Endothelial cell of umbilical vein (primary cell): Measurements from ENCODE around the gene EZH1. TPM values are rescaled to one million over a fixed set of nuclear protein-coding genes. Genes with fewer than 3 reads are reported as not detected.

ENCODE experiments used
- BruUV-seq: library from RNA; stranded (reverse); fragments of 400-500 nt; replicated peaks from 2 replicates; lab custom pipeline; 2021; lab: Mats Ljungman, UMichigan
- CTCF ChIA-PET: fragments of 300-600, 350-600 bp; sonication (Branson Sonifier 250); formaldehyde crosslinking; loops from one replicate; lab custom pipeline; 2021; ENCODE audit warnings: antibody characterized with exemption, inconsistent platforms; lab: Charles Lee
- POLR2A ChIA-PET: fragments of 300-600, 350-600 bp; sonication (Branson Sonifier 250); formaldehyde crosslinking; loops from one replicate; lab custom pipeline; 2021; ENCODE audit warnings: antibody characterized with exemption, inconsistent platforms; lab: Charles Lee
- DNase-seq: peaks from one replicate; pipeline ENCODE4 v3.0.0-alpha.2; 2011; ENCODE audit warnings: low read depth, low spot score
- FAIRE-seq: peaks from 2 replicates; lab custom pipeline; 2011; peaks lifted over from hg19 to GRCh38; lab: Jason Lieb, UNC
- H2AFZ ChIP-seq: 2 replicates; pipeline ENCODE4 v1.6.0; 2012; ENCODE audit warnings: low read depth, low read length, control low read depth, inconsistent platforms
- H3K27ac ChIP-seq: 2 replicates; pipeline ENCODE4 v1.5.1; 2011; ENCODE audit warnings: low read depth, mild to moderate bottlenecking, control low read depth, low read length, moderate library complexity; ENCODE audit not compliant: insufficient read depth
- H3K27me3 ChIP-seq, 2 experiments: 2 replicates each; pipeline versions ENCODE4 v1.6.0 to v1.6.1; 2011; ENCODE audit warnings: low read length in 2 of 2, mixed read lengths in 1 of 2; ENCODE audit not compliant: control insufficient read depth in 2 of 2, insufficient read depth in 2 of 2
- H3K36me3 ChIP-seq, 2 experiments: 2 replicates in 1 of 2; 3 replicates in 1 of 2; pipeline ENCODE4 v1.5.1; 2011; ENCODE audit warnings: low read length in 2 of 2, mild to moderate bottlenecking in 1 of 2, moderate library complexity in 1 of 2; ENCODE audit not compliant: control insufficient read depth in 2 of 2, insufficient read depth in 2 of 2; ENCODE audit errors: extremely low read depth in 1 of 2
- H3K4me1 ChIP-seq: 3 replicates; pipeline ENCODE4 v1.5.1; 2011; ENCODE audit warnings: mild to moderate bottlenecking, low read length; ENCODE audit not compliant: control insufficient read depth, insufficient read depth; ENCODE audit errors: extremely low read depth
- H3K4me2 ChIP-seq: 2 replicates; pipeline ENCODE4 v1.6.1; 2011; ENCODE audit warnings: low read length, control low read depth, mixed read lengths; ENCODE audit not compliant: insufficient read depth
- H3K4me3 ChIP-seq, 3 experiments: fragments of 200-600 bp in 1 of 3; sonication (generic), shearing (Covaris generic) in 1 of 3; replicated peaks in 1 of 3; 2 replicates each; pipeline ENCODE4 v1.5.1; 2011 to 2016; ENCODE audit warnings: control low read depth in 3 of 3, low read length in 3 of 3, mild to moderate bottlenecking in 2 of 3, inconsistent platforms in 1 of 3, low read depth in 1 of 3, moderate library complexity in 1 of 3; ENCODE audit not compliant: insufficient read depth in 1 of 3
- H3K79me2 ChIP-seq: 2 replicates; pipeline ENCODE4 v1.6.0; 2012; ENCODE audit warnings: low read length, inconsistent platforms; ENCODE audit not compliant: control insufficient read depth, insufficient read depth
- H3K9ac ChIP-seq: replicated peaks from 2 replicates; pipeline ENCODE3; 2011; ENCODE audit warnings: low read length, control low read depth; ENCODE audit not compliant: insufficient read depth; ENCODE audit errors: extremely low read depth
- H3K9me1 ChIP-seq: replicated peaks from 3 replicates; pipeline ENCODE4 v1.6.0; 2011; ENCODE audit warnings: mild to moderate bottlenecking, low read length; ENCODE audit not compliant: control insufficient read depth, insufficient read depth; ENCODE audit errors: extremely low read depth
- H3K9me3 ChIP-seq: replicated peaks from 2 replicates; pipeline ENCODE4 v1.5.1; 2012; ENCODE audit warnings: low read length, inconsistent platforms; ENCODE audit not compliant: control insufficient read depth, insufficient read depth
- H4K20me1 ChIP-seq: replicated peaks from 2 replicates; pipeline ENCODE3; 2011; ENCODE audit warnings: mild to moderate bottlenecking, low read length; ENCODE audit not compliant: control insufficient read depth, insufficient read depth; ENCODE audit errors: extremely low read depth
- EZH2 ChIP-seq: IDR thresholded peaks from 2 replicates; pipeline ENCODE4 v1.6.1; 2012; ENCODE audit warnings: borderline replicate concordance, low read depth, mild to moderate bottlenecking, moderate library complexity, low read length, inconsistent platforms; ENCODE audit not compliant: severe bottlenecking
- FOS ChIP-seq: IDR thresholded peaks from 2 replicates; pipeline ENCODE4 v1.6.1; 2011; ENCODE audit warnings: mild to moderate bottlenecking, low read length, moderate library complexity, borderline replicate concordance; ENCODE audit not compliant: insufficient read depth
- GATA2 ChIP-seq: IDR thresholded peaks from 2 replicates; pipeline ENCODE4 v1.7.0; 2011; ENCODE audit warnings: low read depth, mild to moderate bottlenecking, moderate library complexity, mixed read lengths, low read length; ENCODE audit not compliant: insufficient read length, insufficient read depth
- JUN ChIP-seq: IDR thresholded peaks from 2 replicates; pipeline ENCODE4 v1.6.1; 2011; ENCODE audit warnings: borderline replicate concordance, low read depth; ENCODE audit not compliant: insufficient read length, insufficient read depth
- MYC ChIP-seq: IDR thresholded peaks from one replicate; pipeline ENCODE4 v1.6.1; 2011; ENCODE audit warnings: mild to moderate bottlenecking, low read depth, low read length
- POLR2A ChIP-seq: IDR thresholded peaks from 2 replicates; pipeline ENCODE4 v1.6.1; 2012; ENCODE audit warnings: low read depth, mild to moderate bottlenecking, control low read depth, low read length
- POLR2AphosphoS5 ChIP-seq: IDR thresholded peaks from 2 replicates; pipeline ENCODE4 v1.6.1; 2012; ENCODE audit warnings: low read depth, mild to moderate bottlenecking, control low read depth, low read length, moderate library complexity; ENCODE audit not compliant: insufficient read depth
- dilution Hi-C: fragments of 300-500 bp; cut with MboI; formaldehyde crosslinking; loops from one replicate; pipeline ENCODE4 v1.15.0; 2019; ENCODE audit warnings: low sequenced_read_pairs; ENCODE audit not compliant: extremely low pct_ligation_motif_present
- intact Hi-C: fragments of 100-400 bp; cut with micrococcal nuclease; formaldehyde crosslinking; loops from one replicate; pipeline ENCODE4 v1.10.0; 2022
- polyA plus RNA-seq, 4 experiments: library from polyadenylated mRNA; depleted of rRNA in 3 of 4; stranded (reverse) in 3 of 4; unstranded in 1 of 4; fragments of >200 nt; gene quantifications; 2 replicates each; pipeline versions ENCODE4 v1.2.1 to v1.2.3, GENCODE V29; 2011 to 2012; ENCODE audit warnings: missing spikeins in 1 of 4
- total RNA-seq: library from RNA; stranded (reverse); gene quantifications from 2 replicates; pipeline ENCODE4 v1.2.3, GENCODE V29; 2021
- TF ChIP-seq, protein P1 (sequence below), 2 donors: IDR thresholded peaks; 1 replicate in 1 of 2; 2 replicates in 1 of 2; pipeline ENCODE4 v1.5.1; 2011; ENCODE audit warnings: low read length in 2 of 2, mild to moderate bottlenecking in 2 of 2, moderate library complexity in 2 of 2, control low read depth in 1 of 2, inconsistent platforms in 1 of 2, low read depth in 1 of 2; ENCODE audit not compliant: insufficient read depth in 1 of 2; ENCODE audit errors: extremely low read depth in 1 of 2
- TF ChIP-seq, protein P2 (sequence below): IDR thresholded peaks from 2 replicates; pipeline ENCODE4 v1.6.1; 2011; ENCODE audit not compliant: insufficient read depth, insufficient read length

The EZH1 gene
- total and polyA plus RNA-seq, 2 donors (not counting 3 experiments of a cell fraction or from before 2014, with no cell fraction given): 31.4 to 33.7 TPM

- peaks cover 0 to 5% of the 10 kb centered on the region in 2 experiments for H3K36me3 ChIP-seq
- no peak overlapping the region for H3K4me3 ChIP-seq
- no peaks in the 10 kb centered on the region for H4K20me1 ChIP-seq
- H3K27ac ChIP-seq: no peak overlapping the region
- no peak overlapping the region for H3K9ac ChIP-seq
- peak overlapping the region; percentile 4 for H3K4me2 ChIP-seq
- no peaks in the 10 kb centered on the region for H3K79me2 ChIP-seq
- POLR2A ChIA-PET: no interaction called here
- CTCF ChIA-PET: interaction anchor here (0.9 to 4.7 kb wide), 4 partner anchors 10 to 41 kb away, joined by 3 to 44 read pairs (median 12); partner anchors contain the start of genes BECN1 and VPS25
- intact Hi-C loops (loop anchor here (5.0 kb wide), 1 partner anchor 106 kb away; the partner anchor contains the start of gene PLEKHH3), dilution Hi-C loops (no loop called here)
- DNase-seq: no peak
- no peak overlapping the region for H2AFZ ChIP-seq
- peaks cover 35% of the 10 kb centered on the region for H3K4me1 ChIP-seq
- no peaks in the 10 kb centered on the region for H3K9me1 ChIP-seq
- BruUV-seq: no TSS peak
- TF ChIP-seq, protein P1, sequence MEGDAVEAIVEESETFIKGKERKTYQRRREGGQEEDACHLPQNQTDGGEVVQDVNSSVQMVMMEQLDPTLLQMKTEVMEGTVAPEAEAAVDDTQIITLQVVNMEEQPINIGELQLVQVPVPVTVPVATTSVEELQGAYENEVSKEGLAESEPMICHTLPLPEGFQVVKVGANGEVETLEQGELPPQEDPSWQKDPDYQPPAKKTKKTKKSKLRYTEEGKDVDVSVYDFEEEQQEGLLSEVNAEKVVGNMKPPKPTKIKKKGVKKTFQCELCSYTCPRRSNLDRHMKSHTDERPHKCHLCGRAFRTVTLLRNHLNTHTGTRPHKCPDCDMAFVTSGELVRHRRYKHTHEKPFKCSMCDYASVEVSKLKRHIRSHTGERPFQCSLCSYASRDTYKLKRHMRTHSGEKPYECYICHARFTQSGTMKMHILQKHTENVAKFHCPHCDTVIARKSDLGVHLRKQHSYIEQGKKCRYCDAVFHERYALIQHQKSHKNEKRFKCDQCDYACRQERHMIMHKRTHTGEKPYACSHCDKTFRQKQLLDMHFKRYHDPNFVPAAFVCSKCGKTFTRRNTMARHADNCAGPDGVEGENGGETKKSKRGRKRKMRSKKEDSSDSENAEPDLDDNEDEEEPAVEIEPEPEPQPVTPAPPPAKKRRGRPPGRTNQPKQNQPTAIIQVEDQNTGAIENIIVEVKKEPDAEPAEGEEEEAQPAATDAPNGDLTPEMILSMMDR (IDR thresholded peaks at IDR 0.05; ENCODE audit: extremely low read depth in 1 of 2, insufficient read depth in 1 of 2, low read depth in 1 of 2, low read length in 2 of 2): no peak
- TF ChIP-seq POLR2AphosphoS5 (no peak), EZH2 (no peak), MYC (no peak), FOS (no peak), JUN (no peak), POLR2A (no peak), GATA2 (no peak)
- TF ChIP-seq, protein P2, sequence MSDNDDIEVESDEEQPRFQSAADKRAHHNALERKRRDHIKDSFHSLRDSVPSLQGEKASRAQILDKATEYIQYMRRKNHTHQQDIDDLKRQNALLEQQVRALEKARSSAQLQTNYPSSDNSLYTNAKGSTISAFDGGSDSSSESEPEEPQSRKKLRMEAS: no peak
- no peaks in the 10 kb centered on the region for H3K9me3 ChIP-seq
- peaks cover 16% of the 10 kb centered on the region in 2 experiments for H3K27me3 ChIP-seq
- FAIRE-seq: no peak
These were observed 38.9 kb upstream of the EZH1 start for GRCh38 chr17:42783791-42784138.
